ENCODE measurements around the gene WAPL. TPM values are rescaled to one million over a fixed set of nuclear protein-coding genes. Genes with fewer than 3 reads are reported as not detected.

Gene WAPL
- total and polyA plus RNA-seq, 2 of the 8 experiments (the other 6 are each of a cell fraction or from before 2014, with no cell fraction given) = 12.8 to 48.1 TPM

DNA sequence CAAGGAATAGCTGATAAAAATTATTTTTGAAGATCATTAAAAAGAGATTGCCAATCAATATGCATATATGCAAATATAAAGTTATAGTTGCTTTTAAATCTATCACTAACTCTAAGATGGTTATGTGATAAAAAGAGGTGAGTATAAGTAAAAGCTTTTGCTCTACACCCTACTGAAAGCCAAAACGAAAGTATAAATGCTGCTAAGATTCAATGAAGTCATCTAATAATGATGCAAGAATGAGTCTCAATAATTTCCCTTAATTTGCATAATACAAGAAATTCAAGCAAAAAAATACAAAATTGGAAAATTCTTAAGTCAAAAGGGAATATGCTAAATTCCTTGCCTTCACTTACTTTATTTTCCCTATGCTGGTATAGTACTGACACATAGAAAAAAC, 75.2 kb downstream of the WAPL start:
- WGBS, 2 experiments (ENCODE audit: extremely low coverage in 1 of 2, insufficient coverage in 1 of 2, insufficient read length in 1 of 2, insufficient replicate concordance in 2 of 2, low coverage in 1 of 2, low lambda C conversion rate in 2 of 2, missing lambda C conversion rate in 1 of 2) = 88% methylated on average over 1 of the region's 1 CpG; no CpG with 5 or more reads in 1 of the 2 experiments
- H3K9me3 ChIP-seq (ENCODE audit: insufficient read depth in 2 of 2, low read depth in 1 of 2, low read length in 1 of 2) = no peaks in the 10 kb centered on the region

More for the DNA sequence above, 75.2 kb downstream of the WAPL start:
- Histone ChIP-seq H3K4ac (replicated peaks; ENCODE audit: insufficient read length, low read depth, low read length) (no peak overlapping the region), H3K18ac (ENCODE audit: extremely low read depth, low read length) (no peak overlapping the region), H3K4me2 (ENCODE audit: insufficient read depth in 1 of 2, low read depth in 2 of 2, low read length in 2 of 2) (no peak overlapping the region), H3K9ac (replicated peaks in 1 of 4; ENCODE audit: extremely low read depth in 1 of 4, low read depth in 3 of 4, low read length in 3 of 4) (no peak overlapping the region), H3K56ac (replicated peaks; ENCODE audit: insufficient read length, low read depth, low read length) (no peak overlapping the region), H3K4me3 (ENCODE audit: extremely low read depth in 1 of 4, insufficient read depth in 2 of 4, low read depth in 3 of 4, low read length in 4 of 4) (no peak overlapping the region), H2BK5ac (ENCODE audit: low read depth, low read length) (no peak overlapping the region), H2BK120ac (replicated peaks; ENCODE audit: low read depth, low read length) (no peak overlapping the region), H4K91ac (replicated peaks; ENCODE audit: insufficient read length, low read length) (no peak overlapping the region), H2BK15ac (ENCODE audit: low read length) (no peak overlapping the region), H3K79me2 (ENCODE audit: control insufficient read depth in 1 of 2, insufficient read depth in 2 of 2, low read length in 2 of 2) (no peaks in the 10 kb centered on the region), H2AFZ (ENCODE audit: low read length) (no peak overlapping the region), H3K36me3 (ENCODE audit: control insufficient read depth in 2 of 4, insufficient read depth in 4 of 4, low read length in 3 of 4) (peaks cover 2 to 67% (median 29%) of the 10 kb centered on the region in 4 experiments), H3K23ac (ENCODE audit: insufficient read length) (no peak overlapping the region), H2BK12ac (ENCODE audit: low read depth, low read length) (no peak overlapping the region), H3K79me1 (ENCODE audit: low read depth, low read length) (no peaks in the 10 kb centered on the region), H3K23me2 (ENCODE audit: low read depth, low read length) (no peaks in the 10 kb centered on the region; the same call in 1 of the 2 replicates), H3K14ac (ENCODE audit: insufficient read length) (no peak overlapping the region), H4K5ac (ENCODE audit: insufficient read length, low read depth, low read length) (no peak overlapping the region), H3K27ac (ENCODE audit: low read depth, low read length) (no peak overlapping the region), H4K8ac (ENCODE audit: extremely low read depth, insufficient read depth, low read length) (no peak overlapping the region; the same call in 1 of the 2 replicates), H3K27me3 (replicated peaks in 1 of 4; ENCODE audit: control insufficient read depth in 3 of 4, extremely low read depth in 1 of 4, insufficient read depth in 3 of 4, low read length in 3 of 4) (no peaks in the 10 kb centered on the region), H4K20me1 (replicated peaks in 1 of 2; ENCODE audit: control insufficient read depth in 1 of 2, insufficient read depth in 2 of 2, low read length in 2 of 2) (peaks cover 0 to 4% of the 10 kb centered on the region in 2 experiments), H2BK20ac (ENCODE audit: low read length) (no peak overlapping the region), H2AK5ac (ENCODE audit: low read depth, low read length) (no peak overlapping the region), H3K4me1 (replicated peaks in 1 of 4; ENCODE audit: control insufficient read depth in 3 of 4, insufficient read depth in 4 of 4, low read length in 3 of 4) (no peaks in the 10 kb centered on the region)
- POLR2A ChIA-PET (ENCODE audit: partially characterized antibody) = no interaction called here
- CTCF ChIA-PET (ENCODE audit: partially characterized antibody) = no interaction called here
- TF ChIP-seq JUND (IDR thresholded peaks at IDR 0.05; ENCODE audit: low read length) = no peak
- FAIRE-seq (no peak), DNase-seq (ENCODE audit: low read depth in 1 of 2, low spot score in 2 of 2) (no peak)

All from H1 (cell line).